H9 (cell line): ENCODE measurements around the gene PRF1. TPM values are rescaled to one million over a fixed set of nuclear protein-coding genes. Genes with fewer than 3 reads are reported as not detected.

Source experiments
- DNase-seq: peaks from one replicate; pipeline ENCODE4 v3.0.0-alpha.2; 2017
- H2AFZ ChIP-seq: one replicate; pipeline ENCODE4 v1.6.1; 2013; ENCODE audit warnings: mild to moderate bottlenecking, low read length, control low read depth, moderate library complexity
- H2AK5ac ChIP-seq: 2 replicates; pipeline ENCODE4 v1.6.1; 2013; ENCODE audit warnings: low read length, control low read depth, mixed read lengths; ENCODE audit not compliant: insufficient read length
- H2BK120ac ChIP-seq: one replicate; pipeline ENCODE4 v1.6.1; 2013; ENCODE audit warnings: low read depth, mild to moderate bottlenecking, low read length, control low read depth, inconsistent platforms; ENCODE audit not compliant: poor library complexity, severe bottlenecking
- H2BK12ac ChIP-seq: 2 replicates; pipeline ENCODE4 v1.6.1; 2013; ENCODE audit warnings: low read length, control low read depth, mixed read lengths, low read depth; ENCODE audit not compliant: insufficient read length
- H2BK15ac ChIP-seq: 2 replicates; pipeline ENCODE4 v1.6.1; 2013; ENCODE audit warnings: low read depth, low read length, control low read depth
- H2BK20ac ChIP-seq: one replicate; pipeline ENCODE4 v1.6.1; 2013; ENCODE audit warnings: low read depth, mild to moderate bottlenecking, low read length, control low read depth, inconsistent platforms; ENCODE audit not compliant: poor library complexity, severe bottlenecking
- H2BK5ac ChIP-seq: 2 replicates; pipeline ENCODE4 v1.6.1; 2013; ENCODE audit warnings: low read length, control low read depth, mixed read lengths; ENCODE audit not compliant: insufficient read length
- H3K14ac ChIP-seq: 2 replicates; pipeline ENCODE4 v1.6.1; 2013; ENCODE audit warnings: low read length, control low read depth; ENCODE audit not compliant: insufficient read depth
- H3K18ac ChIP-seq: 2 replicates; pipeline ENCODE4 v1.6.1; 2013; ENCODE audit warnings: low read depth, mild to moderate bottlenecking, mixed read lengths, low read length, control low read depth; ENCODE audit not compliant: insufficient read length
- H3K23ac ChIP-seq: 2 replicates; pipeline ENCODE4 v1.6.1; 2013; ENCODE audit warnings: low read length, control low read depth, mixed read lengths, low read depth; ENCODE audit not compliant: insufficient read length
- H3K23me2 ChIP-seq: 2 replicates; pipeline ENCODE4 v1.6.1; 2013; ENCODE audit warnings: low read depth, mild to moderate bottlenecking, mixed read lengths, low read length, control low read depth; ENCODE audit not compliant: insufficient read length, poor library complexity, severe bottlenecking
- H3K27ac ChIP-seq: 2 replicates; pipeline ENCODE4 v1.5.1; 2013; ENCODE audit warnings: low read length, control low read depth, mixed read lengths, low read depth; ENCODE audit not compliant: insufficient read length
- H3K27me3 ChIP-seq: 2 replicates; pipeline ENCODE4 v1.6.1; 2013; ENCODE audit warnings: low read length, control low read depth, inconsistent platforms; ENCODE audit not compliant: insufficient read depth
- H3K4ac ChIP-seq: 2 replicates; pipeline ENCODE4 v1.6.1; 2013; ENCODE audit warnings: low read depth, mild to moderate bottlenecking, control low read depth, inconsistent platforms, low read length, moderate library complexity
- H3K4me1 ChIP-seq: 2 replicates; pipeline ENCODE4 v1.6.1; 2013; ENCODE audit warnings: low read length, control low read depth, inconsistent platforms; ENCODE audit not compliant: insufficient read depth
- H3K4me2 ChIP-seq: 2 replicates; pipeline ENCODE4 v1.6.1; 2013; ENCODE audit warnings: low read length, control low read depth, mixed read lengths; ENCODE audit not compliant: insufficient read length, insufficient read depth
- H3K56ac ChIP-seq: 2 replicates; pipeline ENCODE4 v1.6.1; 2013; ENCODE audit warnings: low read depth, mild to moderate bottlenecking, mixed read lengths, low read length, control low read depth; ENCODE audit not compliant: insufficient read length
- H3K79me1 ChIP-seq: 2 replicates; pipeline ENCODE4 v1.6.1; 2013; ENCODE audit warnings: low read depth, mild to moderate bottlenecking, moderate library complexity, low read length, control low read depth, inconsistent platforms; ENCODE audit not compliant: insufficient read depth, poor library complexity, severe bottlenecking
- H3K79me2 ChIP-seq: 2 replicates; pipeline ENCODE4 v1.6.1; 2013; ENCODE audit warnings: low read length, control low read depth, inconsistent platforms; ENCODE audit not compliant: insufficient read depth
- H3K9ac ChIP-seq: 2 replicates; pipeline ENCODE4 v1.6.1; 2013; ENCODE audit warnings: low read length, control low read depth, mixed read lengths; ENCODE audit not compliant: insufficient read length; ENCODE audit errors: extremely low read depth
- H3K9me3 ChIP-seq: one replicate; pipeline ENCODE4 v1.6.1; 2013; ENCODE audit warnings: low read depth, low read length, inconsistent platforms; ENCODE audit not compliant: control insufficient read depth
- H3T11ph ChIP-seq: one replicate; pipeline ENCODE4 v1.6.1; 2013; ENCODE audit warnings: mild to moderate bottlenecking, low read length, control low read depth, inconsistent platforms
- H4K20me1 ChIP-seq: one replicate; pipeline ENCODE4 v1.6.1; 2013; ENCODE audit not compliant: control insufficient read depth, insufficient read length, insufficient read depth
- H4K5ac ChIP-seq: 2 replicates; pipeline ENCODE4 v1.6.1; 2013; ENCODE audit warnings: low read depth, mild to moderate bottlenecking, mixed read lengths, low read length, control low read depth; ENCODE audit not compliant: insufficient read length
- H4K8ac ChIP-seq: replicated peaks from 2 replicates; pipeline ENCODE4 v1.6.1; 2013; ENCODE audit warnings: low read length, control low read depth, mixed read lengths, low read depth; ENCODE audit not compliant: insufficient read length
- H4K91ac ChIP-seq: 2 replicates; pipeline ENCODE4 v1.6.1; 2013; ENCODE audit warnings: low read depth, mild to moderate bottlenecking, moderate library complexity, mixed read lengths, low read length, control low read depth; ENCODE audit not compliant: insufficient read length
- H3K27ac Mint-ChIP-seq, 3 experiments: 2 replicates in 2 of 3; 3 replicates in 1 of 3; pipeline ENCODE4 v1.8.0; 2020 to 2021; ENCODE audit warnings: mixed read lengths in 3 of 3, mild to moderate bottlenecking in 1 of 3, moderate library complexity in 1 of 3
- H3K27me3 Mint-ChIP-seq: 2 replicates; pipeline ENCODE4 v1.8.0; 2021; ENCODE audit warnings: low read depth, mild to moderate bottlenecking, moderate library complexity, mixed read lengths
- H3K36me3 Mint-ChIP-seq, 3 experiments: 2 replicates in 2 of 3; 3 replicates in 1 of 3; pipeline ENCODE4 v1.8.0; 2020 to 2021; ENCODE audit warnings: low read depth in 3 of 3, mixed read lengths in 3 of 3; ENCODE audit not compliant: insufficient read depth in 1 of 3
- H3K4me1 Mint-ChIP-seq, 2 experiments: 2 replicates each; pipeline ENCODE4 v1.8.0; 2020; ENCODE audit warnings: mixed read lengths in 2 of 2
- H3K4me3 Mint-ChIP-seq, 2 experiments: 2 replicates in 1 of 2; 3 replicates in 1 of 2; pipeline ENCODE4 v1.8.0; 2020 to 2021; ENCODE audit warnings: mild to moderate bottlenecking in 2 of 2, mixed read lengths in 2 of 2, moderate library complexity in 1 of 2
- H3K9me3 Mint-ChIP-seq, 2 experiments: 2 replicates in 1 of 2; 3 replicates in 1 of 2; pipeline ENCODE4 v1.8.0; 2020; ENCODE audit warnings: mild to moderate bottlenecking in 2 of 2, mixed read lengths in 2 of 2, moderate library complexity in 1 of 2
- CTCF ChIP-seq: fragments of 200-600 bp; sonication (generic); conservative IDR thresholded peaks from 3 replicates; pipeline ENCODE4 v1.8.0; 2021; ENCODE audit warnings: antibody characterized with exemption, mild to moderate bottlenecking
- WGBS: extraction: QIAGEN DNeasy Blood & Tissue Kit; methylation state at CpG from one replicate; pipeline ENCODE4 v1.1.7; 2013; ENCODE audit warnings: missing lambda C conversion rate, low lambda C conversion rate, mixed read lengths; ENCODE audit not compliant: insufficient read length; ENCODE audit errors: extremely low coverage; 5-methylcytosine and 5-hydroxymethylcytosine counted together
- total RNA-seq: library from RNA; stranded (reverse); gene quantifications from 2 replicates; pipeline ENCODE4 v1.2.1, GENCODE V29; 2021

The PRF1 gene
- total RNA-seq, 1 experiment from 2014 or later = not detected

- Histone ChIP-seq H3K9me3 (no peaks in the 10 kb centered on the region), H3K9ac (no peak overlapping the region), H4K5ac (no peak overlapping the region), H2BK15ac (no peak overlapping the region), H2AK5ac (no peak overlapping the region), H3K79me2 (no peaks in the 10 kb centered on the region), H3K4me2 (no peak overlapping the region), H3T11ph (no peak overlapping the region), H3K23me2 (no peaks in the 10 kb centered on the region), H3K4ac (no peak overlapping the region), H3K23ac (no peak overlapping the region), H3K27me3 (no peaks in the 10 kb centered on the region), H3K18ac (no peak overlapping the region), H2BK20ac (no peak overlapping the region), H2AFZ (no peak overlapping the region), H2BK5ac (no peak overlapping the region), H3K4me1 (no peaks in the 10 kb centered on the region), H4K20me1 (peaks cover 3% of the 10 kb centered on the region), H2BK120ac (no peak overlapping the region), H2BK12ac (no peak overlapping the region), H3K79me1 (no peaks in the 10 kb centered on the region), H3K56ac (no peak overlapping the region), H3K27ac (no peak overlapping the region), H4K91ac (no peak overlapping the region), H4K8ac (no peak overlapping the region), H3K14ac (no peak overlapping the region; the same call in 1 of the 2 replicates)
- Mint-ChIP-seq H3K9me3 (peaks cover 0 to 1% of the 10 kb centered on the region in 2 experiments; a peak in 1 of 5 replicates), H3K27me3 (no peaks in the 10 kb centered on the region), H3K4me3 (no peak overlapping the region), H3K4me1 (peaks cover 3 to 18% of the 10 kb centered on the region in 2 experiments; a peak in 2 of 4 replicates), H3K36me3 (no peaks in the 10 kb centered on the region; a peak in 1 of 7 replicates), H3K27ac (no peak overlapping the region)
- no peak for TF ChIP-seq CTCF
- no CpG with 5 or more reads among the region's 24 CpGs for WGBS
- no peak for DNase-seq
These were observed 1.8 kb downstream of the PRF1 start for GRCh38 chr10:70600512-70601395.
